Mesendoderm (in vitro differentiated cells): ENCODE measurements around the gene GPATCH2.

Experiments
- DNase-seq: peaks from one replicate; pipeline ENCODE4 v3.0.0; 2013
- H2AK5ac ChIP-seq: 2 replicates; pipeline ENCODE4 v1.6.1; 2013; ENCODE audit warnings: low read length, inconsistent platforms
- H2BK120ac ChIP-seq: 2 replicates; pipeline ENCODE4 v1.6.1; 2013; ENCODE audit warnings: low read depth, mild to moderate bottlenecking, low read length, moderate library complexity, mixed read lengths
- H2BK15ac ChIP-seq: replicated peaks from 2 replicates; pipeline ENCODE4 v1.6.1; 2013; ENCODE audit warnings: low read depth, mild to moderate bottlenecking, moderate library complexity
- H2BK5ac ChIP-seq: 2 replicates; pipeline ENCODE4 v1.6.1; 2013; ENCODE audit warnings: low read length, inconsistent platforms
- H3K18ac ChIP-seq: 2 replicates; pipeline ENCODE4 v1.6.1; 2013; ENCODE audit warnings: mild to moderate bottlenecking, low read length, mixed read lengths
- H3K23ac ChIP-seq: one replicate; pipeline ENCODE4 v1.6.1; 2013; ENCODE audit warnings: low read length
- H3K27ac ChIP-seq: 2 replicates; pipeline ENCODE4 v1.5.1; 2013; ENCODE audit warnings: low read depth, mild to moderate bottlenecking, inconsistent platforms, low read length, moderate library complexity
- H3K27me3 ChIP-seq: 2 replicates; pipeline ENCODE4 v1.6.1; 2013; ENCODE audit warnings: low read length, control low read depth, mild to moderate bottlenecking, inconsistent platforms; ENCODE audit not compliant: insufficient read depth, poor library complexity
- H3K36me3 ChIP-seq: 2 replicates; pipeline ENCODE4 v1.6.1; 2013; ENCODE audit warnings: low read length, inconsistent platforms; ENCODE audit not compliant: control insufficient read depth, insufficient read depth
- H3K4ac ChIP-seq: one replicate; pipeline ENCODE4 v1.6.1; 2013; ENCODE audit warnings: low read depth, mild to moderate bottlenecking, low read length, moderate library complexity
- H3K4me1 ChIP-seq: 2 replicates; pipeline ENCODE4 v1.6.1; 2013; ENCODE audit warnings: low read depth, low read length, inconsistent platforms; ENCODE audit not compliant: control insufficient read depth
- H3K4me2 ChIP-seq: 2 replicates; pipeline ENCODE4 v1.6.1; 2013; ENCODE audit warnings: low read length
- H3K4me3 ChIP-seq: 2 replicates; pipeline ENCODE4 v1.5.1; 2013; ENCODE audit warnings: mild to moderate bottlenecking, low read length
- H3K56ac ChIP-seq: one replicate; pipeline ENCODE4 v1.6.1; 2013; ENCODE audit warnings: low read length
- H3K79me1 ChIP-seq: 2 replicates; pipeline ENCODE4 v1.6.1; 2013; ENCODE audit warnings: low read length, inconsistent platforms
- H3K79me2 ChIP-seq: 2 replicates; pipeline ENCODE4 v1.6.1; 2013; ENCODE audit warnings: mild to moderate bottlenecking, low read length; ENCODE audit not compliant: control insufficient read depth, insufficient read depth
- H3K9ac ChIP-seq: 2 replicates; pipeline ENCODE4 v1.6.1; 2013; ENCODE audit warnings: low read length, inconsistent platforms
- H4K5ac ChIP-seq: one replicate; pipeline ENCODE4 v1.6.1; 2013; ENCODE audit warnings: low read length
- H4K8ac ChIP-seq: one replicate; pipeline ENCODE4 v1.6.1; 2013; ENCODE audit warnings: low read depth, mild to moderate bottlenecking, control low read depth, low read length, moderate library complexity
- WGBS: extraction: QIAGEN DNeasy Blood & Tissue Kit; methylation state at CpG from one replicate; pipeline ENCODE4 v1.1.7; 2013; ENCODE audit warnings: low lambda C conversion rate, missing lambda C conversion rate; ENCODE audit not compliant: insufficient coverage; ENCODE audit errors: extremely low coverage; 5-methylcytosine and 5-hydroxymethylcytosine counted together

GPATCH2 gene

GRCh38 chr1:217562229-217562878 is 68.5 kb downstream of the GPATCH2 start:
- H2AK5ac ChIP-seq = no peak overlapping the region
- H3K18ac ChIP-seq = no peak overlapping the region
- no peak overlapping the region for H3K4me2 ChIP-seq
- H3K27ac ChIP-seq = no peak overlapping the region
- no CpG with 5 or more reads among the region's 4 CpGs for WGBS
- H3K79me1 ChIP-seq = no peaks in the 10 kb centered on the region
- no peaks in the 10 kb centered on the region for H3K79me2 ChIP-seq
- no peak overlapping the region for H2BK15ac ChIP-seq
- H4K5ac ChIP-seq = no peak overlapping the region
- no peak overlapping the region for H4K8ac ChIP-seq
- H3K36me3 ChIP-seq = no peaks in the 10 kb centered on the region
- H3K4me3 ChIP-seq = no peak overlapping the region
- no peaks in the 10 kb centered on the region for H3K27me3 ChIP-seq
- H2BK120ac ChIP-seq = no peak overlapping the region
- no peak overlapping the region for H2BK5ac ChIP-seq
- H3K4me1 ChIP-seq = no peaks in the 10 kb centered on the region
- no peak overlapping the region for H3K56ac ChIP-seq
- H3K23ac ChIP-seq = no peak overlapping the region
- DNase-seq = peak; percentile 3
- H3K9ac ChIP-seq = no peak overlapping the region
- no peak overlapping the region for H3K4ac ChIP-seq

GRCh38 chr1:217561446-217561845 is 69.4 kb downstream of the GPATCH2 start:
- Histone ChIP-seq H2BK5ac (no peak overlapping the region), H3K27me3 (no peaks in the 10 kb centered on the region), H3K9ac (no peak overlapping the region), H3K27ac (no peak overlapping the region), H4K5ac (no peak overlapping the region), H3K36me3 (no peaks in the 10 kb centered on the region), H3K4me1 (no peaks in the 10 kb centered on the region), H2BK120ac (no peak overlapping the region), H3K4me3 (no peak overlapping the region), H3K23ac (no peak overlapping the region), H3K4ac (no peak overlapping the region), H3K4me2 (no peak overlapping the region), H3K79me1 (no peaks in the 10 kb centered on the region), H3K79me2 (no peaks in the 10 kb centered on the region), H4K8ac (no peak overlapping the region), H2AK5ac (no peak overlapping the region), H3K18ac (no peak overlapping the region), H3K56ac (no peak overlapping the region), H2BK15ac (no peak overlapping the region)
- DNase-seq = no peak
- WGBS = no CpG with 5 or more reads among the region's 4 CpGs

GRCh38 chr1:217554849-217555248 is 76.0 kb downstream of the GPATCH2 start:
- H3K79me2 ChIP-seq = no peaks in the 10 kb centered on the region
- no CpG with 5 or more reads among the region's 1 CpG for WGBS
- no peak overlapping the region for H4K8ac ChIP-seq
- no peak overlapping the region for H3K4ac ChIP-seq
- no peaks in the 10 kb centered on the region for H3K36me3 ChIP-seq
- no peak overlapping the region for H4K5ac ChIP-seq
- H3K79me1 ChIP-seq = no peaks in the 10 kb centered on the region
- H2BK15ac ChIP-seq = no peak overlapping the region
- no peak overlapping the region for H2BK120ac ChIP-seq
- H3K18ac ChIP-seq = no peak overlapping the region
- no peak overlapping the region for H3K56ac ChIP-seq
- no peak overlapping the region for H2AK5ac ChIP-seq
- no peak for DNase-seq
- H3K4me1 ChIP-seq = no peaks in the 10 kb centered on the region
- H2BK5ac ChIP-seq = no peak overlapping the region
- H3K4me2 ChIP-seq = no peak overlapping the region
- H3K9ac ChIP-seq = no peak overlapping the region
- H3K27me3 ChIP-seq = no peaks in the 10 kb centered on the region
- no peak overlapping the region for H3K27ac ChIP-seq
- no peak overlapping the region for H3K23ac ChIP-seq
- no peak overlapping the region for H3K4me3 ChIP-seq

GRCh38 chr1:217553949-217554509 is 76.9 kb downstream of the GPATCH2 start:
- no peaks in the 10 kb centered on the region for H3K27me3 ChIP-seq
- H3K4me3 ChIP-seq = no peak overlapping the region
- H4K8ac ChIP-seq = no peak overlapping the region
- no peaks in the 10 kb centered on the region for H3K4me1 ChIP-seq
- H3K36me3 ChIP-seq = no peaks in the 10 kb centered on the region
- H3K23ac ChIP-seq = no peak overlapping the region
- H3K4ac ChIP-seq = no peak overlapping the region
- H3K27ac ChIP-seq = no peak overlapping the region
- H3K79me2 ChIP-seq = no peaks in the 10 kb centered on the region
- no peak overlapping the region for H2BK5ac ChIP-seq
- no peak overlapping the region for H3K56ac ChIP-seq
- H4K5ac ChIP-seq = no peak overlapping the region
- H3K4me2 ChIP-seq = no peak overlapping the region
- no peak overlapping the region for H2AK5ac ChIP-seq
- H3K9ac ChIP-seq = no peak overlapping the region
- no CpG with 5 or more reads among the region's 6 CpGs for WGBS
- no peaks in the 10 kb centered on the region for H3K79me1 ChIP-seq
- no peak overlapping the region for H3K18ac ChIP-seq
- H2BK15ac ChIP-seq = no peak overlapping the region
- DNase-seq = no peak
- H2BK120ac ChIP-seq = no peak overlapping the region

GRCh38 chr1:217552339-217552951 is 78.4 kb downstream of the GPATCH2 start:
- H3K4ac ChIP-seq = no peak overlapping the region
- no peak overlapping the region for H2BK120ac ChIP-seq
- no peak overlapping the region for H3K27ac ChIP-seq
- H3K18ac ChIP-seq = no peak overlapping the region
- H3K79me1 ChIP-seq = no peaks in the 10 kb centered on the region
- no peak overlapping the region for H3K9ac ChIP-seq
- H3K79me2 ChIP-seq = no peaks in the 10 kb centered on the region
- no peaks in the 10 kb centered on the region for H3K36me3 ChIP-seq
- no peak overlapping the region for H4K5ac ChIP-seq
- H2BK5ac ChIP-seq = no peak overlapping the region
- no peaks in the 10 kb centered on the region for H3K27me3 ChIP-seq
- no peak overlapping the region for H2BK15ac ChIP-seq
- H3K23ac ChIP-seq = no peak overlapping the region
- DNase-seq = no peak
- no peak overlapping the region for H2AK5ac ChIP-seq
- no peak overlapping the region for H3K56ac ChIP-seq
- no peaks in the 10 kb centered on the region for H3K4me1 ChIP-seq
- no peak overlapping the region for H3K4me3 ChIP-seq
- H4K8ac ChIP-seq = no peak overlapping the region
- no CpG with 5 or more reads among the region's 1 CpG for WGBS
- H3K4me2 ChIP-seq = no peak overlapping the region

GRCh38 chr1:217542837-217543236 is 88.1 kb downstream of the GPATCH2 start:
- Histone ChIP-seq H2BK15ac (no peak overlapping the region), H2BK5ac (no peak overlapping the region), H3K18ac (no peak overlapping the region), H3K79me2 (no peaks in the 10 kb centered on the region), H3K27me3 (no peaks in the 10 kb centered on the region), H2AK5ac (no peak overlapping the region), H3K56ac (no peak overlapping the region), H4K5ac (no peak overlapping the region), H3K36me3 (no peaks in the 10 kb centered on the region), H3K27ac (no peak overlapping the region), H3K4me3 (no peak overlapping the region), H3K9ac (no peak overlapping the region), H2BK120ac (no peak overlapping the region), H3K4me2 (no peak overlapping the region), H4K8ac (no peak overlapping the region), H3K4me1 (no peaks in the 10 kb centered on the region), H3K23ac (no peak overlapping the region), H3K4ac (no peak overlapping the region), H3K79me1 (no peaks in the 10 kb centered on the region)
- no peak for DNase-seq
